Measurements from ENCODE around the gene PHKG2. TPM values are rescaled to one million over a fixed set of nuclear protein-coding genes. Genes with fewer than 3 reads are reported as not detected.

PHKG2 gene
- total and polyA plus RNA-seq, 10 donors: 28.5 to 51.6 (median 34.5) TPM

GRCh38 chr16:30787613-30788378, 39.6 kb downstream of the PHKG2 start:
- Histone ChIP-seq H3K4me3 (peak overlapping the region; percentile 65 to 93 (median 78)), H3K36me3 (peaks cover 0 to 19% (median 11%) of the 10 kb centered on the region in 6 donors), H3K4me1 (peaks cover 0 to 42% (median 26%) of the 10 kb centered on the region in 6 donors), H3K27ac (peak overlapping the region in 7 of 8 donors; percentile 75 to 89 (median 85)), H3K9me3 (no peaks in the 10 kb centered on the region), H3K27me3 (replicated peaks in 1 of 7) (peaks cover 0 to 26% (median 0%) of the 10 kb centered on the region in 7 donors)
- TF ChIP-seq POLR2AphosphoS5 (IDR thresholded peaks at IDR 0.05) (no peak), POLR2A (IDR thresholded peaks at IDR 0.05) (no peak), CTCF (IDR thresholded peaks at IDR 0.05 in 8 of 11, conservative IDR thresholded peaks at IDR 0.05 in 3 of 11) (no peak)
- no peak for DNase-seq
- 49 to 61% (median 51%) methylated on average over 11 of the region's 11 CpGs for WGBS, 5 donors
- intact Hi-C loops (cut with DNase I; ENCODE audit: low total_unique reads): loop anchor here (10.0 kb wide), 1 partner anchor 57 kb away; no protein-coding TSS in a partner anchor

GRCh38 chr16:30793508-30794069, 45.4 kb downstream of the PHKG2 start:
- Histone ChIP-seq H3K27ac (no peak overlapping the region), H3K4me1 (peaks cover 0 to 1% (median 0%) of the 10 kb centered on the region in 6 donors), H3K4me3 (no peak overlapping the region), H3K9me3 (no peaks in the 10 kb centered on the region), H3K27me3 (replicated peaks in 1 of 7) (peaks cover 0 to under 1% (median 0%) of the 10 kb centered on the region in 7 donors), H3K36me3 (no peaks in the 10 kb centered on the region)
- no peak for DNase-seq
- WGBS, 5 donors: 78 to 100% (median 91%) methylated on average over 3 to 7 of the region's 7 CpGs
- intact Hi-C loops (cut with DNase I; ENCODE audit: low total_unique reads): no loop called here
- no peak for TF ChIP-seq CTCF (IDR thresholded peaks at IDR 0.05 in 8 of 11, conservative IDR thresholded peaks at IDR 0.05 in 3 of 11)

GRCh38 chr16:30794634-30795033, 46.4 kb downstream of the PHKG2 start:
- Histone ChIP-seq H3K36me3 (no peaks in the 10 kb centered on the region), H3K27ac (no peak overlapping the region), H3K4me1 (no peaks in the 10 kb centered on the region), H3K4me3 (no peak overlapping the region), H3K27me3 (replicated peaks in 1 of 7) (no peaks in the 10 kb centered on the region), H3K9me3 (no peaks in the 10 kb centered on the region)
- DNase-seq: no peak
- 90 to 96% (median 94%) methylated on average over 3 of the region's 3 CpGs for WGBS, 5 donors
- TF ChIP-seq POLR2A (IDR thresholded peaks at IDR 0.05): no peak
- no peak for TF ChIP-seq POLR2AphosphoS5 (IDR thresholded peaks at IDR 0.05)
- no peak for TF ChIP-seq CTCF (IDR thresholded peaks at IDR 0.05 in 8 of 11, conservative IDR thresholded peaks at IDR 0.05 in 3 of 11)
- intact Hi-C loops (cut with DNase I; ENCODE audit: low total_unique reads): no loop called here

GRCh38 chr16:30797670-30798309, 49.6 kb downstream of the PHKG2 start:
- DNase-seq: no peak
- no peak overlapping the region for H3K27ac ChIP-seq
- intact Hi-C loops (cut with DNase I; ENCODE audit: low total_unique reads): no loop called here
- no peaks in the 10 kb centered on the region for H3K27me3 ChIP-seq (replicated peaks in 1 of 7)
- H3K4me3 ChIP-seq: no peak overlapping the region
- no peaks in the 10 kb centered on the region for H3K36me3 ChIP-seq
- WGBS, 5 donors: 69 to 84% (median 79%) methylated on average over 8 of the region's 8 CpGs
- no peaks in the 10 kb centered on the region for H3K4me1 ChIP-seq
- TF ChIP-seq POLR2AphosphoS5 (IDR thresholded peaks at IDR 0.05) (no peak), CTCF (IDR thresholded peaks at IDR 0.05 in 8 of 11, conservative IDR thresholded peaks at IDR 0.05 in 3 of 11) (no peak), POLR2A (IDR thresholded peaks at IDR 0.05) (no peak)
- H3K9me3 ChIP-seq: no peaks in the 10 kb centered on the region

Measured in spleen (tissue), 11 donors.